Measurements from ENCODE around the gene SORD. TPM values are rescaled to one million over a fixed set of nuclear protein-coding genes. Genes with fewer than 3 reads are reported as not detected.
"Not testable (repeated sequence)": the region's sequence is repeated elsewhere in the genome, so short reads cannot be mapped to it uniquely, and the experiment has no call there.

Gene SORD
- total RNA-seq, 1 donor from 2014 or later: 300 TPM

DNA sequence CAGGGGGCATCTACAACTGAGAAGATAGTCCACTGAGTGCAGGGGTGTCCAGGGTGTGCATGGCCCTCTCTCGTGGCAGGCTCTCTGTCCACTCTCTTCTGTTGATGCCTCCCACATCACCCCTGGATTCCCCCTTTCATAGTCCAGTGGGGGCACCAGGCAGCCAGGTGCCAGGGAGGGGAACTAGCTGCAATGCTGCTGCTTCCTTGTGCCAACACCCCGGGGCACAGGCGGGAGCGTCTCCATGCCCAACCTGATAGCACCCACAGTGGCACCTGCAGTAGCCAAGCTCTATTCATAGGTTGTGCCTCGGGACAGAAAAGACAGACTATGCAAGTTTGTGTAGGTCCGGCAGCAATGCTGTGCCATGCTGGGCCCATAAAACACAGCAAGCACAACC is 79.2 kb downstream of the SORD start:
- H3K27ac Mint-ChIP-seq: no peak overlapping the region
- H3K4me3 Mint-ChIP-seq (ENCODE audit: low read depth): no peak overlapping the region
- no peak for DNase-seq (ENCODE audit: low spot score, unreplicated experiment)
- H3K27me3 Mint-ChIP-seq: peaks cover 59% of the 10 kb centered on the region
- H3K4me1 Mint-ChIP-seq (ENCODE audit: low read depth): no peaks in the 10 kb centered on the region
- H3K36me3 Mint-ChIP-seq (ENCODE audit: insufficient read depth): no peaks in the 10 kb centered on the region
- TF ChIP-seq, protein P1, sequence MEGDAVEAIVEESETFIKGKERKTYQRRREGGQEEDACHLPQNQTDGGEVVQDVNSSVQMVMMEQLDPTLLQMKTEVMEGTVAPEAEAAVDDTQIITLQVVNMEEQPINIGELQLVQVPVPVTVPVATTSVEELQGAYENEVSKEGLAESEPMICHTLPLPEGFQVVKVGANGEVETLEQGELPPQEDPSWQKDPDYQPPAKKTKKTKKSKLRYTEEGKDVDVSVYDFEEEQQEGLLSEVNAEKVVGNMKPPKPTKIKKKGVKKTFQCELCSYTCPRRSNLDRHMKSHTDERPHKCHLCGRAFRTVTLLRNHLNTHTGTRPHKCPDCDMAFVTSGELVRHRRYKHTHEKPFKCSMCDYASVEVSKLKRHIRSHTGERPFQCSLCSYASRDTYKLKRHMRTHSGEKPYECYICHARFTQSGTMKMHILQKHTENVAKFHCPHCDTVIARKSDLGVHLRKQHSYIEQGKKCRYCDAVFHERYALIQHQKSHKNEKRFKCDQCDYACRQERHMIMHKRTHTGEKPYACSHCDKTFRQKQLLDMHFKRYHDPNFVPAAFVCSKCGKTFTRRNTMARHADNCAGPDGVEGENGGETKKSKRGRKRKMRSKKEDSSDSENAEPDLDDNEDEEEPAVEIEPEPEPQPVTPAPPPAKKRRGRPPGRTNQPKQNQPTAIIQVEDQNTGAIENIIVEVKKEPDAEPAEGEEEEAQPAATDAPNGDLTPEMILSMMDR (IDR thresholded peaks at IDR 0.05; ENCODE audit: unreplicated experiment): no peak
- H3K9me3 Mint-ChIP-seq (ENCODE audit: low read depth): no peaks in the 10 kb centered on the region

DNA sequence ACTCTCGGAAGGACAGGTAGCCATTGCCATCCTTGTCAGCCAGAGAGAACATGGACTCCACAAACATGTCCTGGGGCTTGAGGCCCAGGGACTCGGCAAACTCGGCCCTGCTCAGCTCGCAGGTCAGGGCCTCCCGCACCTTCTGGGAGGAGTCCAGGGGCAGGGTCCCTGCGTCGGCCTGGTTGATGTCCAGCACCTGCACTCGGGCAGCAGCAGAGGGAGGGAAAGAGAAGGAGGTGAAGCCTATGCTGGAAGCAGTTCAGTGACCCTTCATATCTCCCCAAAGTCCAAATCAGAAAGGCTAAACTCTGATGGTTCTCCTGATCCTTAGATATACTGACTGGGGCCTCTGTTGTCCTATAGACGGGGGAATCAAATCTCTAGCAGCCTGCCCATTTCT is 81.2 kb downstream of the SORD start:
- H3K36me3 Mint-ChIP-seq (ENCODE audit: insufficient read depth); H3K9me3 Mint-ChIP-seq (ENCODE audit: low read depth); DNase-seq (ENCODE audit: low spot score, unreplicated experiment); H3K4me3 Mint-ChIP-seq (ENCODE audit: low read depth); H3K4me1 Mint-ChIP-seq (ENCODE audit: low read depth): not testable (repeated sequence)
- peaks cover 63% of the 10 kb centered on the region for H3K27me3 Mint-ChIP-seq
- H3K27ac Mint-ChIP-seq: peak overlapping the region; percentile 50

DNA sequence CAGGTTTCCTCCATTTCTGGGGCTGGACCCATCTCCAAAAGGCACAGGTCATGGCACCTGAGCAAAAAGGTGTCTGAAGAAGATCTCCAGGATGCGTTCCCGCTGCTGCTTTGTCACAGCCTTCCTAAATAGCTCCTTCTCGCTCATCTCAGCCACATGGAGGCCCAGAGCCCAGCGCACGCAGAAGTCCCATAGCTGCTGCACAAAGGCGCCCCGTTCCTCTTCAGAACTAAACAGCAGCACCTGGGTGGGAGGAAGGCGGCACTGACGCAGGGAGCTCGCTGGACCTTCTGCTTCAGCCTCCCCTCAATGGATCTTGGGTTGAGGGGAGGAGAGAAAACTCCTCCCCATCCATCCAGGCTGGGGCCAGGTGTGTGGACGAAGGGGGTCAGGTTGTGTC is 82.6 kb downstream of the SORD start:
- H3K4me3 Mint-ChIP-seq (ENCODE audit: low read depth): no peak overlapping the region
- TF ChIP-seq, protein P1 (IDR thresholded peaks at IDR 0.05; ENCODE audit: unreplicated experiment): no peak
- no peak overlapping the region for H3K27ac Mint-ChIP-seq
- no peak for DNase-seq (ENCODE audit: low spot score, unreplicated experiment)
- no peaks in the 10 kb centered on the region for H3K4me1 Mint-ChIP-seq (ENCODE audit: low read depth)
- H3K27me3 Mint-ChIP-seq: peaks cover 65% of the 10 kb centered on the region
- H3K9me3 Mint-ChIP-seq (ENCODE audit: low read depth): no peaks in the 10 kb centered on the region
- no peaks in the 10 kb centered on the region for H3K36me3 Mint-ChIP-seq (ENCODE audit: insufficient read depth)

DNA sequence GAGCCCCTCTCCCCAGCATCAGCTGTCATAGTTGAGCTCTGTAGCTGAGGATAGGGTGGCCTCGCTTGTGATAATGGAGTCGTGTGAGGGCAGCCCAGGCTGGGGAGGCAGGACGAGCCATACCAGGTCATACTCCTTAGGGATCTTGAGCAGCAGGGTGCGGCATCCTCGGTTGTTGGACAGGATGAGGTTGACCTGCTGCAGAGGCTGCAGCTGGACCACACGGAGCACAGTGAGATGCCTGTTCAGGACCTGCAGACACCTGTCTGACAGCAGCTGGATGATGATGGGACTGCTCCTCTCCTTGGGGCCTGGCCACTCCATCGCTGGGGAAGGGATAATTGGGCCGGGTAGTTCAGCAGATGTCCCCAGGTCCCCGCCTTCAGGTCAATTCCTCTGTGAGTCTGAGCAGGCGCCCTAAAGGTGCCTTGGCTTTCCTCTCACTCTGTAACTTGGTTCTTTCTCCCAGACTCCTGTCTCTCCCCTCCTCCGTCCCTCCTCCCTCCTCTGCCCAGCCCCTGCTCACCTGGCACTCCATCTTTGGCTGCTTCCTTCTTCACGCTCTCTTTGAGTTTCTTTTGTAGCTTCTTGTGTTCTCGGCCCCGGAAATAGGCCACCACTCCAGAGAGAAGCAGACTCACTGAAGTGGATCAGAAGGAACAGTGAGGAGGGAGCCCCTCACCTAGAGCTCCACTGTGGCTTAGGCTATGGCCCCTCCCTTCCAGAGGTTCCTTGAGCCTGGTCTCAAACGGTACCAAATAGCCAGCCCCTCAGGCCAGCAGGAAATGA is 83.2 kb downstream of the SORD start:
- peaks cover 59% of the 10 kb centered on the region for H3K27me3 Mint-ChIP-seq
- DNase-seq (ENCODE audit: low spot score, unreplicated experiment): no peak
- no peaks in the 10 kb centered on the region for H3K9me3 Mint-ChIP-seq (ENCODE audit: low read depth)
- TF ChIP-seq, protein P1 (IDR thresholded peaks at IDR 0.05; ENCODE audit: unreplicated experiment): no peak
- H3K4me1 Mint-ChIP-seq (ENCODE audit: low read depth): no peaks in the 10 kb centered on the region
- no peak overlapping the region for H3K4me3 Mint-ChIP-seq (ENCODE audit: low read depth)
- no peak overlapping the region for H3K27ac Mint-ChIP-seq
- no peaks in the 10 kb centered on the region for H3K36me3 Mint-ChIP-seq (ENCODE audit: insufficient read depth)

DNA sequence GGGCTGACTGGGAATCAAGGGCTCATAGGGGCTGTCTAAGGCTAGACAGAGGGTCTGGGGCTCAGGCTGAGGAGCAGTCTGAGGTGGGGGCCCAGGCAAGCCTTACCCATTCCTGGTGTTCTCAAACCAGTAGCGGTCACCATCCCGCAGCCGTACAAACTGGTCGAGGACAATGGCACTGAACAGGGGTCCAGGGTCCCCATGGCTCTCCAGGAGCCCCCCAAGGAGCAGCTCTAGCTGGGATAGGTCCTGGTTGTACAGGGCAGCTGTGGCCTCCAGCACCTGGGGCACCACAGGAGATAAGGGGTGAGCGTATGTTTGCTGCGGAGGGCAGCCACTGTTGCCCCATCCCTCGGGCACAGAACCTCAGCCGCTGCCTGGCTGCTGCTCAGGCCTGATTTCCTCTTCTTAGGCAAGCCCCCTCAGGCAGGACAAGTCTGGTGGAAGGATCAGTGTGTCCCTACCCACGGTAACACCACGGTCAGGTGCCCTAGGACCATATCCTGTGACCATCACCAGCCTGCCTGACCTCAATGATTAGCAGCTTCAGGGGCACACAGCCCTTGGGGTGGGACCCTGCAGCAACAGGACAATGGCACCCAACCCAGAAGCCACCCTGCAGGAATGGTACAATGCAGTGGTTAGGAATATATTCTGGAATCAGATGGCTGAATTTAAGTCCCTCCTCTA is 85.1 kb downstream of the SORD start:
- peaks cover 65% of the 10 kb centered on the region for H3K27me3 Mint-ChIP-seq
- peaks cover 6% of the 10 kb centered on the region for H3K4me1 Mint-ChIP-seq (ENCODE audit: low read depth)

More for the DNA sequence above, 85.1 kb downstream of the SORD start:
- Mint-ChIP-seq H3K4me3 (ENCODE audit: low read depth) (no peak overlapping the region), H3K27ac (no peak overlapping the region), H3K9me3 (ENCODE audit: low read depth) (no peaks in the 10 kb centered on the region), H3K36me3 (ENCODE audit: insufficient read depth) (no peaks in the 10 kb centered on the region)
- no peak for DNase-seq (ENCODE audit: low spot score, unreplicated experiment)
- TF ChIP-seq, protein P1 (IDR thresholded peaks at IDR 0.05; ENCODE audit: unreplicated experiment): no peak
